HG02840 (cell line): ENCODE results near the gene ATG16L1.
A peak's percentile ranks its signal among the peaks of the same experiment; 100 is the strongest.
"Not testable (repeated sequence)": the region's sequence is repeated elsewhere in the genome, so short reads cannot be mapped to it uniquely, and the experiment has no call there.

Experiments used
- ATAC-seq: cut with Tn5 transposase; IDR thresholded peaks from one replicate; pipeline ENCODE4 v1.9.1; 2021; ENCODE audit warnings: mild to moderate bottlenecking, moderate library complexity, moderate number of reproducible peaks; ENCODE audit not compliant: unreplicated experiment, low FRiP score

ATG16L1 gene

GRCh38 chr2:233326500-233326899, 75.0 kb downstream of the ATG16L1 start:
- no peak for ATAC-seq

GRCh38 chr2:233328922-233329321, 77.4 kb downstream of the ATG16L1 start:
- ATAC-seq: no peak

GRCh38 chr2:233329489-233330135, 78.1 kb downstream of the ATG16L1 start:
- ATAC-seq: no peak

- ATAC-seq: peak; percentile 87
Measured at GRCh38 chr2:233331536-233331935, 80.1 kb downstream of the ATG16L1 start.

GRCh38 chr2:233332125-233332524, 80.7 kb downstream of the ATG16L1 start:
- ATAC-seq: no peak

- no peak for ATAC-seq
Measured at GRCh38 chr2:233334915-233335314, 83.4 kb downstream of the ATG16L1 start.

- ATAC-seq: not testable (repeated sequence)
Measured at GRCh38 chr2:233336091-233336490, 84.6 kb downstream of the ATG16L1 start.

GRCh38 chr2:233336541-233336940, 85.1 kb downstream of the ATG16L1 start:
- ATAC-seq: no peak

- no peak for ATAC-seq
Measured at GRCh38 chr2:233338046-233338445, 86.6 kb downstream of the ATG16L1 start.

- no peak for ATAC-seq
Measured at GRCh38 chr2:233338812-233339368, 87.4 kb downstream of the ATG16L1 start.

- no peak for ATAC-seq
Measured at GRCh38 chr2:233339427-233339826, 88.0 kb downstream of the ATG16L1 start.

GRCh38 chr2:233341296-233341695, 89.8 kb downstream of the ATG16L1 start:
- ATAC-seq: no peak

- no peak for ATAC-seq
Measured at GRCh38 chr2:233342301-233342700, 90.8 kb downstream of the ATG16L1 start.

GRCh38 chr2:233343171-233343705, 91.8 kb downstream of the ATG16L1 start:
- ATAC-seq: no peak
